GM12874 (cell line): Measurements from ENCODE around the gene EPS8L1.

Source experiments
- CTCF ChIP-seq: IDR thresholded peaks from 2 replicates; pipeline ENCODE4 v1.5.1; 2011; ENCODE audit warnings: low read depth, mild to moderate bottlenecking, control low read depth, low read length, moderate library complexity; ENCODE audit not compliant: insufficient read depth

Gene EPS8L1

GRCh38 chr19:55047951-55048350, 27.7 kb upstream of the EPS8L1 start:
- TF ChIP-seq CTCF = no peak

GRCh38 chr19:55048446-55048845, 27.2 kb upstream of the EPS8L1 start:
- no peak for TF ChIP-seq CTCF

GRCh38 chr19:55050749-55051532, 24.7 kb upstream of the EPS8L1 start:
- TF ChIP-seq CTCF = no peak

- no peak for TF ChIP-seq CTCF
Observed at GRCh38 chr19:55053735-55054134, 21.9 kb upstream of the EPS8L1 start.

GRCh38 chr19:55056827-55057226, 18.8 kb upstream of the EPS8L1 start:
- no peak for TF ChIP-seq CTCF

GRCh38 chr19:55058781-55059610, 16.7 kb upstream of the EPS8L1 start:
- no peak for TF ChIP-seq CTCF

- no peak for TF ChIP-seq CTCF
Observed at GRCh38 chr19:55062735-55063491, 12.8 kb upstream of the EPS8L1 start, which contains the start of gene RDH13. TSS of gene RDH13 (minus strand) at chr19:55063148. CDS start at chr19:55063032, 116 bp downstream.
